ENCODE measurements around the gene DNAJB2.
A peak's percentile ranks its signal among the peaks of the same experiment; 100 is the strongest.

Gene DNAJB2

DNA sequence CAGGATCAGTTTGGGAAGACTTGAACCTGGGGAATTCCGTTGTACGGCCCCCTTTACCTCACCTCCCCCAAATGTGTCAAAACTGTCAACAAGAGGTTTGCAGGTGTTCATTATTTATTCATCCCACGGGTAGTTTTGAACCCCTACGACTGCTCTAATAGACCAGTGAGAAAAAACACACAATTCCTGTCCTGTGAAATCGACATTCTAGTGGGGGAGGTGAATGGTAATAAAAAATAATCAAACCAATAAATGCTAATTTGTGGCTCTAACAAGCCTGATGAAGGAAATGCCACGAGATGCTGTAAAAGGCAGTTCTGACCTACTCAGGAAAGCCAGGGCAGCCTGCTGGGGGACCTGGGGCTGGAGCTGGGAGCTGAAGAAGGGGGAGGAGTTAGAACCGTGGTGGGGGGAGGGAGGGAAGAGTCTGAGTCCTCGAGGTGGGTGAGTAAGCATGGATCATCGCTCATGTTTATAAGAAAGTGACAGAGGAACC, 463 bp upstream of the DNAJB2 start:
- Histone ChIP-seq H3K36me3 (replicated peaks; ENCODE audit: low read depth, low read length) (peaks cover 3% of the 10 kb centered on the region), H4K20me1 (ENCODE audit: insufficient read depth, low read length) (no peaks in the 10 kb centered on the region), H3K4me2 (ENCODE audit: low read length) (peak overlapping the region; percentile 96), H3K27ac (ENCODE audit: low read length) (peak overlapping the region; percentile 90), H3K79me2 (ENCODE audit: low read length) (no peaks in the 10 kb centered on the region), H3K9me3 (ENCODE audit: insufficient read depth, low read length) (no peaks in the 10 kb centered on the region), H3K27me3 (ENCODE audit: low read depth, low read length) (no peaks in the 10 kb centered on the region), H3K4me1 (ENCODE audit: low read length) (peaks cover 11% of the 10 kb centered on the region), H3K9ac (ENCODE audit: low read length) (peak overlapping the region; percentile 85), H2AFZ (ENCODE audit: low read depth, low read length) (no peak overlapping the region), H3K4me3 (ENCODE audit: low read length) (peak overlapping the region; percentile 90)
- TF ChIP-seq EZH2phosphoT487 (IDR thresholded peaks at IDR 0.05; ENCODE audit: low read depth) = no peak
- TF ChIP-seq, protein P1, sequence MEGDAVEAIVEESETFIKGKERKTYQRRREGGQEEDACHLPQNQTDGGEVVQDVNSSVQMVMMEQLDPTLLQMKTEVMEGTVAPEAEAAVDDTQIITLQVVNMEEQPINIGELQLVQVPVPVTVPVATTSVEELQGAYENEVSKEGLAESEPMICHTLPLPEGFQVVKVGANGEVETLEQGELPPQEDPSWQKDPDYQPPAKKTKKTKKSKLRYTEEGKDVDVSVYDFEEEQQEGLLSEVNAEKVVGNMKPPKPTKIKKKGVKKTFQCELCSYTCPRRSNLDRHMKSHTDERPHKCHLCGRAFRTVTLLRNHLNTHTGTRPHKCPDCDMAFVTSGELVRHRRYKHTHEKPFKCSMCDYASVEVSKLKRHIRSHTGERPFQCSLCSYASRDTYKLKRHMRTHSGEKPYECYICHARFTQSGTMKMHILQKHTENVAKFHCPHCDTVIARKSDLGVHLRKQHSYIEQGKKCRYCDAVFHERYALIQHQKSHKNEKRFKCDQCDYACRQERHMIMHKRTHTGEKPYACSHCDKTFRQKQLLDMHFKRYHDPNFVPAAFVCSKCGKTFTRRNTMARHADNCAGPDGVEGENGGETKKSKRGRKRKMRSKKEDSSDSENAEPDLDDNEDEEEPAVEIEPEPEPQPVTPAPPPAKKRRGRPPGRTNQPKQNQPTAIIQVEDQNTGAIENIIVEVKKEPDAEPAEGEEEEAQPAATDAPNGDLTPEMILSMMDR (IDR thresholded peaks at IDR 0.05; ENCODE audit: low read depth, low read length) = no peak

DNA sequence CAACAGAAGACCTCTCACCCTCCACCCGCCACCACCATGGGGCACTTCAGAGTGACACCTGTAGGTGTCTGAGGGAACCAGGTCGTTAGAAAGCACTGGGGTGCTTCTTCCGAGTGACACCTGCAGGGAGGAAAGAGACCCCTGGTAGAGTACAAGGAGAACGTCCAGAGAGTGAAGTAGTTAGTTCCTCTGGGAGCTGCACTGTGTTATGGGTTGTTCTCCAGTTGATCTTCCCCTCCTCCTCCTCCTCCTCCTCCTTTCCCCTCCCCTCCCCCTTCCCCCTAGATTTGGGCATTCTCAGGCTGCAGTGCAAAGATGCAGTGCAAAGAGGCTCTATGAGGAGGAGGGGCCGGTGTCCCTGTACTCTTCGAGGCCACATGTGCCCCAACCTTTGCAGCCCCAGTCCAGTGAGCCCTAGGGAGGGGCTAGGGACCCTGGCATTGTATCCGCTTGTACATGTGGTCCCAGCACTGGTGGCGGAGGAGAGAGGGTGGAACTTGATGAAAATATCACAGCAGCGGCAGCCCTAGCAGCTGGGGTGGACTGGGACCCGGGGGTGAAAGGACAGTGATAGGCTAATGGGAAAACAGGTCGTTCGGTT, 850 bp downstream of the DNAJB2 start:
- no peaks in the 10 kb centered on the region for H3K9me3 ChIP-seq (ENCODE audit: insufficient read depth, low read length)

DNA sequence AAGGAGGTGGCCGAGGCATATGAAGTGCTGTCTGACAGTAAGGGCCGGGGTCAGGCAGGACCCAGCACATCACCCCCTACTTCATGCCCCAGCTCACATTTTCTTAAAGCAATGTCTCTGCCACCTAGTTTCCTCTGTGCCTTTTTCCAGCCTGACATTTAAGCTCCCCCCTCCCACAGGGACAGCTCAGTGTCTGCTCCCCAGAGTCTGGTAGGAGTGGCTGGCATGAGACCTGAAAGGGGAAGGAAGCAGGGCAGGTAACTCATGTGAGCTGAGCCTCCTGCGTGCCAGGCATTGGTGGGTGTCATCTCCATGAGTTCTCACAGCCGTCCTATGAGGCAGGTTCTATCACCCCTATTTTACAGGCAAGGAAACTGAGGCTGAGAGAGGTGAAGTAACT, 1.5 kb downstream of the DNAJB2 start:
- no peak overlapping the region for H3K9ac ChIP-seq (ENCODE audit: low read length)
- H3K27me3 ChIP-seq (ENCODE audit: low read depth, low read length) = no peaks in the 10 kb centered on the region
- H3K79me2 ChIP-seq (ENCODE audit: low read length) = no peaks in the 10 kb centered on the region
- H3K27ac ChIP-seq (ENCODE audit: low read length) = no peak overlapping the region
- peaks cover 11% of the 10 kb centered on the region for H3K4me1 ChIP-seq (ENCODE audit: low read length)
- no peak overlapping the region for H2AFZ ChIP-seq (ENCODE audit: low read depth, low read length)
- no peak for TF ChIP-seq EZH2phosphoT487 (IDR thresholded peaks at IDR 0.05; ENCODE audit: low read depth)
- TF ChIP-seq, protein P1 (IDR thresholded peaks at IDR 0.05; ENCODE audit: low read depth, low read length) = no peak
- no peak overlapping the region for H3K4me2 ChIP-seq (ENCODE audit: low read length)
- no peak overlapping the region for H3K4me3 ChIP-seq (ENCODE audit: low read length)
- no peaks in the 10 kb centered on the region for H3K9me3 ChIP-seq (ENCODE audit: insufficient read depth, low read length)
- peaks cover 3% of the 10 kb centered on the region for H3K36me3 ChIP-seq (replicated peaks; ENCODE audit: low read depth, low read length)
- H4K20me1 ChIP-seq (ENCODE audit: insufficient read depth, low read length) = no peaks in the 10 kb centered on the region

More for the DNA sequence above, 850 bp downstream of the DNAJB2 start:
- Histone ChIP-seq H3K9ac (ENCODE audit: low read length) (peak overlapping the region; percentile 88), H3K79me2 (ENCODE audit: low read length) (no peaks in the 10 kb centered on the region), H3K27me3 (ENCODE audit: low read depth, low read length) (no peaks in the 10 kb centered on the region), H3K27ac (ENCODE audit: low read length) (no peak overlapping the region), H3K4me3 (ENCODE audit: low read length) (peak overlapping the region; percentile 90), H3K36me3 (replicated peaks; ENCODE audit: low read depth, low read length) (peaks cover 3% of the 10 kb centered on the region), H2AFZ (ENCODE audit: low read depth, low read length) (0 out of 2 replicates have a peak overlapping the region, but pooled peaks have one; percentile 53), H3K4me2 (ENCODE audit: low read length) (peak overlapping the region; percentile 94), H3K4me1 (ENCODE audit: low read length) (peaks cover 11% of the 10 kb centered on the region), H4K20me1 (ENCODE audit: insufficient read depth, low read length) (no peaks in the 10 kb centered on the region)
- TF ChIP-seq, protein P1 (IDR thresholded peaks at IDR 0.05; ENCODE audit: low read depth, low read length) = peak; percentile 31; the same call in 1 of the 2 replicates
- TF ChIP-seq EZH2phosphoT487 (IDR thresholded peaks at IDR 0.05; ENCODE audit: low read depth) = no peak

DNA sequence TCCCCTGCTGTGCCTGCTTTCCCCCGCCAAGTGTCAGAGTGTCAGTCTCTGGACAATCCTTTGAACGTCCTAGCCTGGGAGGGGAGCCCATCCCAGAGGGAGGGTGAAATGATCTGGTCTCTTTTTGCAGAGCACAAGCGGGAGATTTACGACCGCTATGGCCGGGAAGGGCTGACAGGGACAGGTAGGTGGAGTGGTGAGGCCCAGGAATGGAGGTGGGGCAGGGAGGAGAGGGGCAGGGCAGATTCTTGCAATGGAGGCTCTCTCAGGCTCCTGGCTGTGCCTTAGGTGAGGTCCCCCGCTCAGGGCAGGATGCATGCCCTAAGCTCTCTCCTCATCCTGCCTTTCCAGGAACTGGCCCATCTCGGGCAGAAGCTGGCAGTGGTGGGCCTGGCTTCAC, 2.4 kb downstream of the DNAJB2 start:
- H3K9ac ChIP-seq (ENCODE audit: low read length) = no peak overlapping the region
- no peaks in the 10 kb centered on the region for H4K20me1 ChIP-seq (ENCODE audit: insufficient read depth, low read length)
- H3K36me3 ChIP-seq (replicated peaks; ENCODE audit: low read depth, low read length) = peaks cover 3% of the 10 kb centered on the region
- H3K27ac ChIP-seq (ENCODE audit: low read length) = no peak overlapping the region
- no peak overlapping the region for H2AFZ ChIP-seq (ENCODE audit: low read depth, low read length)
- TF ChIP-seq, protein P1 (IDR thresholded peaks at IDR 0.05; ENCODE audit: low read depth, low read length) = no peak
- TF ChIP-seq EZH2phosphoT487 (IDR thresholded peaks at IDR 0.05; ENCODE audit: low read depth) = no peak
- no peaks in the 10 kb centered on the region for H3K79me2 ChIP-seq (ENCODE audit: low read length)
- no peaks in the 10 kb centered on the region for H3K27me3 ChIP-seq (ENCODE audit: low read depth, low read length)
- no peak overlapping the region for H3K4me3 ChIP-seq (ENCODE audit: low read length)
- no peaks in the 10 kb centered on the region for H3K9me3 ChIP-seq (ENCODE audit: insufficient read depth, low read length)
- no peak overlapping the region for H3K4me2 ChIP-seq (ENCODE audit: low read length)
- H3K4me1 ChIP-seq (ENCODE audit: low read length) = peaks cover 11% of the 10 kb centered on the region

Data from OCI-LY3 (cell line).